ENCODE measurements around the gene C1QB.
"Not testable (repeated sequence)": the region's sequence is repeated elsewhere in the genome, so short reads cannot be mapped to it uniquely, and the experiment has no call there.

The C1QB gene

DNA sequence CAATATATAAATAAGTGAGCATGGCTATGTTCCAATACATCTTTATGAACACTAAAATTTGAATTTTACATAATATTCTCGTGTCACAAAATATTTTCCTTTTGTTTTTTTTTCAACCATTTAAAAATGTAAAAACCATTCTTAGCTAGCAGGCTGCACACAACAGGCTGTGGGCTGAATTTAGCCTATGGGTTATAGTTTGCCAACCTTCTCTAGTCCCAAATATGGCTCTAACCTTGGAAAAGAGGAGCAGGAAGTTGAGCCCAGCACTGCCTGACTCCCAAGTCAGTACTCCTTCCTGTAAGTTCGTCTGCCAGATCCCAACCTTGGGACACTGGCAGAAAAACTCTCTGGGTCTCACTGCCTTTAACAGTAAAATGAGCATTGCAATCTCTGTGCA is 13.4 kb downstream of the C1QB start:
- no peaks in the 10 kb centered on the region for H3K36me3 Mint-ChIP-seq
- H3K27me3 Mint-ChIP-seq, result peaks cover 5% of the 10 kb centered on the region
- H3K27ac Mint-ChIP-seq, result no peak overlapping the region
- no peaks in the 10 kb centered on the region for H3K9me3 Mint-ChIP-seq (ENCODE audit: low read depth)
- H3K4me1 Mint-ChIP-seq (ENCODE audit: low read depth), result no peaks in the 10 kb centered on the region
- no peak overlapping the region for H3K4me3 Mint-ChIP-seq

DNA sequence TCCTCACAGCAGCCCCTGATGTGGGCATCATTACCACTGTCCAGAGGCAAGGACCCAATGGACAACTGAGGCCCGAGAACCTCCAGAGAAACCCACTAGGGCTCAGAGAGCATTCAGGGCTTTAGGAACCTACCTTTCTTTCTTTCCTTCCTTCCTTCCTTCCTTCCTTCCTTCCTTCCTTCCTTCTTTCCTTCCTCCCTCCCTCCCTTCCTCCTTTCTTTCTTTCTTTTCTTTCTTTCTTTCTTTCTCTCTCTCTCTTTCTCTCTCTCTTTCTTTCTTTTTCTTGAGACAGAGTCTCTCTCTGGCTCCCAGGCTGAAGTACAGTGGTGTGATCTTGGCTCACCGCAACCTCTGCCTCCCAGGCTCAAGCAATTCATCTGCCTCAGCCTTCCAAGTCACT is 15.8 kb downstream of the C1QB start:
- not testable (repeated sequence) for H3K36me3 Mint-ChIP-seq; H3K27ac Mint-ChIP-seq; H3K9me3 Mint-ChIP-seq (ENCODE audit: low read depth); H3K4me1 Mint-ChIP-seq (ENCODE audit: low read depth); H3K4me3 Mint-ChIP-seq
- peaks cover 16% of the 10 kb centered on the region for H3K27me3 Mint-ChIP-seq

DNA sequence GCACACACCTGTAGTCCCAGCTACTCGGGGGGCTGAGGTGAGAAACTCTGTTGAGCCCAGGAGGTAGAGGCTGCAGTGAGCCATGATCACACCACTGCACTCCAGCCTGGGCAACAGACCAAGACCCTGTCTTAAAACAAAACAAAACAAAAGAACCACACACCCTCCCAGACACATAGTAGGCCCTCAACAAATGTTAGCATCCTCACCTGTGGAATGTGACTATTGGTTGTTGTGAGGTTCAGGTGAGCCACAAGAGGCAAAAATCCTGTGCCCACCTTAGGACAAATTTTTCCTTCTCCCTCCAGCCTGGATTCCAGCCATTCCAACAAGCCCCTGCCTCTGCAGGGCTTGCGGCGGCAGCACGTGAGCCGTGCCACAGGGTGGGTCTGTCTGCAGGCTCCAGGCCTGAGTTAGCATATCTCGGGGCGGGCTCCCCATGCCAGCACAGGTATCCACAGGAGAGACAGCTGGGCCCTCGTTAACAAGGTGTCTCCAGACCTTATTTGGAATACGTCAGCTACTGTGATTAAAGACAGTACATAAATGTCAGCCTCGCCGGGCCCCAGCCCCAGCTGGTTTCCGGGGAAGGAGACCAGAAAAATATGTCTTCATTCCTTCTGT is 17.4 kb downstream of the C1QB start:
- H3K36me3 Mint-ChIP-seq, result no peaks in the 10 kb centered on the region
- H3K9me3 Mint-ChIP-seq (ENCODE audit: low read depth), result no peaks in the 10 kb centered on the region
- no peak overlapping the region for H3K27ac Mint-ChIP-seq
- no peaks in the 10 kb centered on the region for H3K4me1 Mint-ChIP-seq (ENCODE audit: low read depth)
- peaks cover 22% of the 10 kb centered on the region for H3K27me3 Mint-ChIP-seq
- no peak overlapping the region for H3K4me3 Mint-ChIP-seq

DNA sequence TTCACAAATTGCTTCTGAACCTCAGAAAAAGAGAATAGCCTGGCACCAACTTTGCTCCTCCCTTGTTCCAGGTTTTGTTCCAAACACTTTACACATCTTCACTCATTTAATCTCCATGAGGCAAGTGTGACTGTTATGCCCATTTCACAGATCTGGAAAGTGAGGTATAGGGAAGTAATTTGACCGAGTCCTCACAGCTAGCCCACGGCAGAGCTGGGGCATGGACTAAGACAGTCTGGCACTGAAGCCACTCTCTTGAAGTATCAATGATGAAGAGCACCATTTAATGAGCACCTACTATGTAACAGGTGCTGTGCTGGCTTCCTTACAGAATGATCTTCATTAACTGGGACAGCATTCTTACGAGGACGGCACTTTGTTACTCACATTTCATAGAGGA is 19.0 kb downstream of the C1QB start:
- Mint-ChIP-seq H3K36me3 (no peaks in the 10 kb centered on the region), H3K9me3 (ENCODE audit: low read depth) (no peaks in the 10 kb centered on the region), H3K4me3 (no peak overlapping the region), H3K27me3 (peaks cover 22% of the 10 kb centered on the region), H3K4me1 (ENCODE audit: low read depth) (no peaks in the 10 kb centered on the region), H3K27ac (no peak overlapping the region)

DNA sequence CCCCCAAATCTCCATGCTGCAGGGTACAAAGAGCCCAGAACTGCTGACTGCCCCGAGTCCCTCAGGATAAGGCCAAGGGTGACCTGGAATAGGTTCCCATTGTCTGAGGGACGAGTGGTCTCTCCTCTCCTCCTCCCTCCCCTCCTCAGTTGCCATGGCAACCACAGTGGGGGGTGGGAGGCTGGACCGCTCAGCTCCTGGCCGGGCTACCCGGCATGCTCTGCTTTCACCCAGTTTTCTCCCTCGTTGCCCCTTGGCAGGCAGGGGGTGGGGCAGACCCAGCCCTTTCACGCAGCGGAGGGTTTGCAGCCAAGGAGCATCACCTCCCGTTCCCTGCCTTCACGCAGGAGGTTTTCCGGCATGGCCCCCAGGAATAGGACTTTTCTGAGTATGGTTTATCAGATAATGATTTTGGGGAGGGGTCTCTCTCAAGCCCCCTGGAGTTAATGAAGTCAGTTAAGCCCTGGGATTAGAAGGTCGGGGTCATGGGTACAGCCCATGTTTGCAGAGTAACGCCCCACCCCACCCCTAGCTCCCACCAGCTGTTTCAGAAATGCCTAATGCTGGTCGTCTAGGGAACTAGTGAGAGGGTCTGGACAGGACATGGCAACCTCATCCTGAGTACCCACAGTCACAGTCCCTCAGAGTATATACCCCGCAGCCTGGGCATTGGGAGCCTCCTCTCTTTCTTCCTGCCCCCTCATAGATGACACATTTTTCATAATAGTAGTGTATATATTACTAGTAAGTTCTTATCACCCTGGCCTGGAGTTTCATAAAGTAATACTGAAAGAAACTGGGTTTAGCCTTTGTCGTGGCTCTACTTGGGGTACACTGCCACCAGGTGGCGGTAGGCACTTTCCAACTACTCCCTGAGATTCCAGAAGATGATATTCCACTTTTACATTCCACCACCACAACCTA is 20.7 kb downstream of the C1QB start:
- H3K36me3 Mint-ChIP-seq, result no peaks in the 10 kb centered on the region

DNA sequence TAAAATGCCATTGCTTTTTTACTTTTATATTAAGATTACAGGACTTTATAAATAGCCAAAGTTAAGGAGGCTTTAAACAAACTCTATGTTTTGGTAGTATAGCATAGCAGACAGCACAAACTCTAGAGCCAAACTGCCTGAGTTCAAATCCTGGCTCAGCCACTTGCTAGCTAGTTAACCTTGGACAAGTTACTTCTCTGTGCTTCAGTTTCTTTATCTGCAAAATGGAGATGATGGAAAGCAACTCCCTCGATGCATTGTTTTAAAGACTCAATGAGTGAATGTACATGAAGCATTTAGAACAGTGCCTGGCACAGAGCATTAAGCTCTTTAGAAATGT is 21.3 kb downstream of the C1QB start:
- Mint-ChIP-seq H3K27ac (no peak overlapping the region), H3K4me3 (no peak overlapping the region), H3K4me1 (ENCODE audit: low read depth) (no peaks in the 10 kb centered on the region), H3K36me3 (no peaks in the 10 kb centered on the region), H3K9me3 (ENCODE audit: low read depth) (no peaks in the 10 kb centered on the region), H3K27me3 (peaks cover 22% of the 10 kb centered on the region)

More for the DNA sequence above, 20.7 kb downstream of the C1QB start:
- Mint-ChIP-seq H3K27ac (no peak overlapping the region), H3K4me1 (ENCODE audit: low read depth) (no peaks in the 10 kb centered on the region), H3K27me3 (peaks cover 22% of the 10 kb centered on the region), H3K4me3 (no peak overlapping the region), H3K9me3 (ENCODE audit: low read depth) (no peaks in the 10 kb centered on the region)

DNA sequence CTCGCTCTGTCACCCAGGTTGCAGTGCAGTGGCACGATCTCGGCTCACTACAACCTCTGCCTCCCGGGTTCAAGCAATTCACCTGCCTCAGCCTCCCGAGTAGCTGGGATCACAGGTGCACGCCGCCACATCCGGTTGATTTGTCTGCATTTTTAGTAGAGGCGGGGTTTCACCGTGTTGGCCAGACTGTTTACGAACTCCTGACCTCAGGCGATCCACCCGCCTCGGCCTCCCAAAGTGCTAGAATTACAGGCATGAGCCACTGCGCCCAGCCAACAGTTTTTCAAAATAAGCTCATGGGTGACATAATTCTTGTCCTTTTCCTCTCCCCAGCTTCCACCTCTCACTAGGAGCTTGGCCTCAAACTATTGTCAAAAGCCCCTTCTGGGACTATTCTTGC is 23.1 kb downstream of the C1QB start:
- H3K27ac Mint-ChIP-seq; H3K4me1 Mint-ChIP-seq (ENCODE audit: low read depth); H3K4me3 Mint-ChIP-seq: not testable (repeated sequence)

DNA sequence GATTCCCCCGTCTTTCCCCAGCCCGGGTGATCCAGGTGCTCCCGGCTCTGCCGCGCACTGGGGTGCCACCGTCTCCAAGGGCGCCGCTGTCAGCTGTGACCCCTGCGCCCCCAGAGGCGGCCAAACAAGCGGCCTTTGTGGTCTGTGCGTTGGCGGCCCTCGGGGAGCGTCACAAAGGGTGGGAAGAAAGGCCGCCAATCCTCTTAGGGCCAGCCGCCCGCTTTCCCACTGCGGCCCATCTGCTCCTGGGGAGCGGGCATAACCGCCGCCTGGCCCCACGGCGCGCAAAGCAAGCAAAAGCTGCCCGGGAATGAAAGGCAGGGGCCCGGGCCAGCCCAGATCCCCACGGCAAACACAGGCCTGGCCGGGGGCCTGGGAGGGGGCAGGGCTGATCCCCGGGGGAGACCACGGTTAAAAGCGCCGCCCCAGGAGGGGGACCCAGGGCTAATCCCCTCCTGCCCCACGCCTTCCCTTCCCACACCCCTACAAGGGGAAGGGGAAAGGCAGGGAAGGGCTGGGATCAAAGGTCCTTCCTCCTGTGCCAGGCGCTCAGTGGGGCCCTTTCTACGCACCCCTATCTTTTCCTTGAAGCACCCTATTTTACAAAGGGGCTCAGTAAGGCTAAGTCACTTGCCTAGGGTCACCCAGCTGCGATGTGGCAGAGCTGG is 24.0 kb downstream of the C1QB start:
- H3K27ac Mint-ChIP-seq, result no peak overlapping the region
- H3K4me1 Mint-ChIP-seq (ENCODE audit: low read depth), result no peaks in the 10 kb centered on the region
- no peaks in the 10 kb centered on the region for H3K36me3 Mint-ChIP-seq
- H3K27me3 Mint-ChIP-seq, result peaks cover 15% of the 10 kb centered on the region
- H3K4me3 Mint-ChIP-seq, result no peak overlapping the region
- no peaks in the 10 kb centered on the region for H3K9me3 Mint-ChIP-seq (ENCODE audit: low read depth)

More for the DNA sequence above, 23.1 kb downstream of the C1QB start:
- H3K9me3 Mint-ChIP-seq (ENCODE audit: low read depth); H3K36me3 Mint-ChIP-seq: not testable (repeated sequence)
- H3K27me3 Mint-ChIP-seq, result peaks cover 17% of the 10 kb centered on the region

DNA sequence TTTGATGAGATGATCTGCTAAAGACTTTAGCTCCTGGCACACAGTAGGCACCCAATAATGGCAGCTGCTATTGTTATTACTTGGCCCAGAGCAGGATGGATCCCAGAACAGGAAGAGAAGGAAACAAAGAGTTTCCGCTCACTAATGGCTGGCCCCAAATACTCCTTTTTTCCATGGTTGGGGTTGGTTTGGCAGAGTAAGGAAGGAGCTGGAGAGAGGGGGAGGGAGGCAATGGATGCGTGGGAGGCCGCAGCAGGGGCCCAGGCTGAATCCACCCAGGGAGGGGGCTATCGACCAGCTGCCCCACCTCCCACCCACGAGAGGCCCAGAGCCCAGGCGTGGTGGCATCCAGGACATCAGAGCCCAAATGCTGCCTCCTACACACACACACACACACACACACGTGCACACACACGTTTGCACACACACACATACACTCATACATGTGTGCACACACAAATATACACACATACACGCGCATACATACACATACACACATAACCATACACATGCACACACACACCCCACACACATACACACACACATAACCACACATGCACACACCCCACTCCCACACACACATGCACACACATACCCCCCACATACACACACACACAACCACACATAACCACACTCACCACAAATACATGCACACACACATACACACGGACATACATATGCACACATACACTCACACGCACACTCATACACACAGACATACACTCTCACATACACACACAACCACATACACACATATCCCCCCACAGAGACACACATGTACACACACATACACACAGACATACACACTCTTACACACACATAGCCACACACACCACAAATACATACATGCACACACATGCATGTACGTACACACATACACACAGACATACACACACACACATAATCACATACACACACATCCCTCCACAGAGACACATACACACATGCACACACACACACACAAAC is 25.2 kb downstream of the C1QB start:
- Mint-ChIP-seq H3K9me3 (ENCODE audit: low read depth) (no peaks in the 10 kb centered on the region), H3K4me1 (ENCODE audit: low read depth) (no peaks in the 10 kb centered on the region), H3K27me3 (peaks cover 6% of the 10 kb centered on the region), H3K36me3 (no peaks in the 10 kb centered on the region), H3K27ac (no peak overlapping the region), H3K4me3 (no peak overlapping the region)

DNA sequence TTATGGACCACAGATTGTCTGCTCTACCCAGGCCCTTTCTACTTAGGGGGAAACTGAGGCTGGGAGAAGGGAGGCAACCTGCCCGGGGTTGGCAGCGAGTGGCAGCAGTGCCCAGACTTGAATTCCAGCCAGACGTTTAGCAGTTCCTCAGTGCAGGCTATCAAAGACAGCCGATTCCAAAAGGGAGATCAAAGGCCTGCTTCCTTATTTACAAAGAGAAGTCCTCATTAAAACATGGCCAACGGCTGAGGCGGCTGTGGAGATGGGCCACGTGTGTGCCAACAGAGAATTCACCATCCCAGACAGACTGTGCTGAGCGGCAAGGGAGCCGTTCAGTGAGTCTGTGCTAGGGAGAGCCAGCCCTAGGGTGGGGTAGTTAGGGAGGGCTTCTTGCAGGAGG is 27.7 kb downstream of the C1QB start:
- no peaks in the 10 kb centered on the region for H3K4me1 Mint-ChIP-seq (ENCODE audit: low read depth)
- H3K36me3 Mint-ChIP-seq, result no peaks in the 10 kb centered on the region
- H3K9me3 Mint-ChIP-seq (ENCODE audit: low read depth), result no peaks in the 10 kb centered on the region
- peaks cover 4% of the 10 kb centered on the region for H3K27me3 Mint-ChIP-seq
- no peak overlapping the region for H3K27ac Mint-ChIP-seq
- no peak overlapping the region for H3K4me3 Mint-ChIP-seq

DNA sequence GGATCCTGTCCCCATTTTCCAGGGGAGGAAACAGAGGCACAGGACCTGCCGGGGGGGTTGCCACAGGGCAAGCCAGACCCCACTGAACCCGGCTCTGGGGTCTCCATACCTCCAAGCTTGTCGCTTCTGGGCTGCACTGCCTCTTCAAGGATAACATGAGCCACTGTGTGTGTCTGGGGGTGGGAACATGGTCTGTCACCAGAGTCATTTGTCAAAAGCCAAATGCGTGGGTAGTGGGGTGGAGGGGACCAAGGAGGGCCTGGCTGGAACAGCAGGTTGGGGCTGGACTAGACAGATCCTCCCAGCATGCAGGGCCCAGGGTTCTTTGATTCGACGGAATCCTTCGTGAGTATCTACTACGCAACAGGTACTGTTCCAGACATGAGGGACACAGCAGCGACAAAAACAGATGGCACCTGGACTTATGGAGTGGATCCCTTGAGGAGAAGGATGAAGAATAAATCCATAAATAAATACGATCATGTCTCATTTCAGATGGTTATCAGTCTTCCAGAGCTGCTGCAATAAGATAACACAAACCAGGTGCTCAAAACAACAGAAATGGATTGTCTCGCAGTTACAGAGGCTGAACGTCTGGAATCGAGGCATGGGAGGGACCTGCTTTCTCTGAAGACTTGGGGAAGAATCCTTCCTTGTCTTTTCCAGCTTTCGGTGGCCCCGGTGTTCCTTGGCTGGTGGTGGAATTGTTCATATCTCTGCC is 28.7 kb downstream of the C1QB start:
- Mint-ChIP-seq H3K27me3 (peaks cover 6% of the 10 kb centered on the region), H3K4me3 (no peak overlapping the region), H3K4me1 (ENCODE audit: low read depth) (no peaks in the 10 kb centered on the region), H3K9me3 (ENCODE audit: low read depth) (no peaks in the 10 kb centered on the region), H3K27ac (no peak overlapping the region), H3K36me3 (no peaks in the 10 kb centered on the region)

DNA sequence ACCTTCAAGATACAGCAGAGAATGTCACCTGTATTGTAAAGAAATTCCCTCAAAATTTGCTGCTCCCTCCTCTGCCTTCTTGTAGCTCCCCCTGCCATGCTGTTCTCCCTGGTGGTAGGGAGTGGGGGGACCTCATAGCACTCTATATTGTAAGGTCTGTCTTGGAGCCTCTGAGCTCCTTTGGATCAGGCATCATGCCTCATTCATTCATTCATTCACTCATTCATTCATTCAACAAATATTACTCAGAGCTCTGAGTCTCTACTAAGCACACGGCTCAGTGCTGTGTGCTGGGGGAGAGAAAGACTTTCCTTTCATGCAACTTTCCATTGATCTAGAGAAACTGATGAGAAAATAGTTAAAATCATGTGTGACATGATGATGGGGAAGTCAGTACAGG is 30.5 kb downstream of the C1QB start:
- Mint-ChIP-seq H3K9me3 (ENCODE audit: low read depth) (no peaks in the 10 kb centered on the region), H3K4me1 (ENCODE audit: low read depth) (no peaks in the 10 kb centered on the region), H3K27me3 (peaks cover 10% of the 10 kb centered on the region), H3K4me3 (no peak overlapping the region), H3K27ac (no peak overlapping the region), H3K36me3 (no peaks in the 10 kb centered on the region)

DNA sequence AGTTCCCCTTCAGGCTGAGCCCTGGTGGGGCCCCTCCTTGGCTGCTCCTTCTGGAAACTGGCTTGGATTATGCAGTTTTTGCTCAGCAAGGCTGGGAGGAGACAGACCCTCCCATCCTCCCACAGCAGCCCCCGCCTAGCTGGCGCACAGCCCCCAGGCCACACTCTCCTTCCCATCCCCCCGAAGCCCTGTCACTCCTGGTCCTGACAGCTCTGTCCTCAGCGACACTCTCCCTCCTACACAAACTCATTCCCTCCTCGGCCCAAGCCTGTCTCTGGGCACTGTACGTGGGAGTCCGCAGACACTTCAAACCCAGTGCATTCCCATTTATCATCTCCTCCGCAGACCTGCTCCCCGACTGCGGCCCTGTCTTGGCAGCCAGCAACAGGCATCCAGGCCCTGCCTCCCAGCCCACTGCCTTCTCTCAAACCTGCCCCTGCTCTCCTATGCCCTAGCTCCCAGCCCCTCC is 32.6 kb downstream of the C1QB start:
- Mint-ChIP-seq H3K4me1 (ENCODE audit: low read depth) (no peaks in the 10 kb centered on the region), H3K36me3 (no peaks in the 10 kb centered on the region), H3K27ac (no peak overlapping the region), H3K4me3 (no peak overlapping the region), H3K9me3 (ENCODE audit: low read depth) (no peaks in the 10 kb centered on the region), H3K27me3 (peaks cover 11% of the 10 kb centered on the region)

DNA sequence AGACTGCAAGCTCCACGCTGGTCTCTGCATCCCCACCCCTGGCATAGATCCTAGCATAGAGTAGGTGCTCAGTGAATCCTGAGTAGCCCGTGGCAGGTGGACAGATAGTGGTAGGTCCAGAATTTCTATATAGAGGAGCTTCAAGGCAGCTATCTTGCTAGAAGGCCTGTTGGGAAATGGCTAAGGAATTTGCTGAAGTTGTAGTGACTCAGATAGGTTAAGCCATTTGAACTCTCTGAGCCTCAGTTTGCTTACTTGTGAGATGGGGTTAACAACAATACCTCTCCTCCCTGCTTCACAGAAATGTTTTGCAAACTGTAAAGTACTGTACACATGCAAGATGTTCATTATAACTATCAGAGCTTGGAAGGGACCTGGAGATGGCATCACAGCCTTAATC is 34.2 kb downstream of the C1QB start:
- H3K36me3 Mint-ChIP-seq, result no peaks in the 10 kb centered on the region
- H3K4me3 Mint-ChIP-seq, result no peak overlapping the region
- peaks cover 11% of the 10 kb centered on the region for H3K27me3 Mint-ChIP-seq
- no peaks in the 10 kb centered on the region for H3K4me1 Mint-ChIP-seq (ENCODE audit: low read depth)
- no peak overlapping the region for H3K27ac Mint-ChIP-seq
- no peaks in the 10 kb centered on the region for H3K9me3 Mint-ChIP-seq (ENCODE audit: low read depth)
